IMR-90 (cell line): ENCODE results near the gene GABRB2. TPM values are rescaled to one million over a fixed set of nuclear protein-coding genes. Genes with fewer than 3 reads are reported as not detected.

Experiments used
- ATAC-seq: fragments of 200-7000 bp; cut with Tn5 transposase; 2 replicates; pipeline ENCODE4 v1.9.1; 2020; ENCODE audit warnings: low read depth, mild to moderate bottlenecking, moderate library complexity
- BruUV-seq: library from RNA; stranded (reverse); fragments of 400-500 nt; replicated peaks from 2 replicates; lab custom pipeline; 2021; lab: Mats Ljungman, UMichigan
- CTCF ChIA-PET: fragments of 300-600 bp; formaldehyde crosslinking; extraction: SDS; loops from one replicate; lab custom pipeline; 2021; ENCODE audit warnings: antibody characterized with exemption; lab: Yijun Ruan, JAX
- POLR2A ChIA-PET: fragments of 300-600 bp; sonication (Branson Sonifier 250); formaldehyde crosslinking; loops from one replicate; lab custom pipeline; 2022; ENCODE audit warnings: antibody characterized with exemption; ENCODE audit not compliant: unreplicated experiment; lab: Charles Lee
- DNase-seq: peaks from one replicate; pipeline ENCODE4 v3.0.0; 2013
- H2AFZ ChIP-seq: replicated peaks from 2 replicates; pipeline ENCODE3; 2013; ENCODE audit warnings: low read length, mild to moderate bottlenecking; ENCODE audit not compliant: poor library complexity
- H2AK5ac ChIP-seq: 2 replicates; pipeline ENCODE4 v1.6.1; 2013; ENCODE audit warnings: low read depth, low read length, inconsistent platforms
- H2AK9ac ChIP-seq: replicated peaks from 2 replicates; pipeline ENCODE3; 2013; ENCODE audit warnings: mild to moderate bottlenecking, low read depth, low read length, moderate library complexity; ENCODE audit not compliant: poor library complexity
- H2BK120ac ChIP-seq: 2 replicates; pipeline ENCODE4 v1.6.1; 2013; ENCODE audit warnings: low read depth, low read length, inconsistent platforms
- H2BK15ac ChIP-seq: 3 replicates; pipeline ENCODE4 v1.6.1; 2013; ENCODE audit warnings: low read depth, low read length, inconsistent platforms
- H2BK20ac ChIP-seq: 2 replicates; pipeline ENCODE4 v1.6.1; 2013; ENCODE audit warnings: low read depth, mild to moderate bottlenecking, inconsistent platforms, low read length, moderate library complexity
- H2BK5ac ChIP-seq: 2 replicates; pipeline ENCODE4 v1.6.1; 2013; ENCODE audit warnings: mild to moderate bottlenecking, low read depth, low read length, inconsistent platforms; ENCODE audit not compliant: poor library complexity, severe bottlenecking
- H3K14ac ChIP-seq: replicated peaks from 2 replicates; pipeline ENCODE4 v1.6.1; 2013; ENCODE audit warnings: low read depth, low read length, inconsistent platforms
- H3K18ac ChIP-seq: 2 replicates; pipeline ENCODE4 v1.6.1; 2013; ENCODE audit warnings: low read depth, low read length, control low read depth
- H3K23ac ChIP-seq: 2 replicates; pipeline ENCODE4 v1.6.1; 2013; ENCODE audit warnings: low read depth, low read length, inconsistent platforms
- H3K27ac ChIP-seq: 2 replicates; pipeline ENCODE4 v1.5.1; 2013; ENCODE audit warnings: mild to moderate bottlenecking, control low read depth, low read length; ENCODE audit not compliant: insufficient read depth
- H3K27me3 ChIP-seq: 2 replicates; pipeline ENCODE4 v1.6.1; 2013; ENCODE audit warnings: low read length; ENCODE audit not compliant: control insufficient read depth, insufficient read depth
- H3K36me3 ChIP-seq: 2 replicates; pipeline ENCODE4 v1.6.1; 2013; ENCODE audit warnings: low read length, mixed read lengths; ENCODE audit not compliant: control insufficient read depth, insufficient read depth
- H3K4ac ChIP-seq: 2 replicates; pipeline ENCODE4 v1.6.1; 2013; ENCODE audit warnings: low read depth, low read length, inconsistent platforms
- H3K4me1 ChIP-seq: 2 replicates; pipeline ENCODE4 v1.6.1; 2013; ENCODE audit warnings: low read length, mixed read lengths; ENCODE audit not compliant: control insufficient read depth, insufficient read depth
- H3K4me2 ChIP-seq: 2 replicates; pipeline ENCODE4 v1.6.1; 2013; ENCODE audit warnings: low read depth, mild to moderate bottlenecking, control low read depth, low read length, moderate library complexity
- H3K4me3 ChIP-seq: 2 replicates; pipeline ENCODE4 v1.5.1; 2013; ENCODE audit warnings: low read depth, mild to moderate bottlenecking, control low read depth, low read length, moderate library complexity; ENCODE audit not compliant: insufficient read depth
- H3K56ac ChIP-seq: 2 replicates; pipeline ENCODE4 v1.6.1; 2013; ENCODE audit warnings: low read length, inconsistent platforms; ENCODE audit not compliant: insufficient read depth; ENCODE audit errors: extremely low read depth
- H3K79me1 ChIP-seq, 2 experiments: 2 replicates each; pipeline ENCODE4 v1.6.1; 2013; ENCODE audit warnings: low read length in 2 of 2, inconsistent platforms in 1 of 2, low read depth in 1 of 2
- H3K9ac ChIP-seq: 2 replicates; pipeline ENCODE4 v1.6.1; 2013; ENCODE audit warnings: low read depth, low read length, control low read depth
- H3K9me1 ChIP-seq: 2 replicates; pipeline ENCODE4 v1.6.1; 2013; ENCODE audit warnings: low read length, inconsistent platforms; ENCODE audit not compliant: insufficient read depth
- H3K9me3 ChIP-seq: 2 replicates; pipeline ENCODE4 v1.6.1; 2013; ENCODE audit warnings: low read length; ENCODE audit not compliant: control insufficient read depth, insufficient read depth
- H4K20me1 ChIP-seq: 2 replicates; pipeline ENCODE4 v1.6.1; 2013; ENCODE audit warnings: low read length, inconsistent platforms; ENCODE audit not compliant: insufficient read depth
- H4K5ac ChIP-seq: 2 replicates; pipeline ENCODE4 v1.6.1; 2013; ENCODE audit warnings: mild to moderate bottlenecking, low read depth, low read length, control low read depth
- H4K8ac ChIP-seq, 2 experiments: 2 replicates each; pipeline ENCODE4 v1.6.1; 2013; ENCODE audit warnings: low read depth in 2 of 2, low read length in 2 of 2, control low read depth in 1 of 2, inconsistent platforms in 1 of 2
- H4K91ac ChIP-seq: 2 replicates; pipeline ENCODE4 v1.6.1; 2013; ENCODE audit warnings: low read depth, low read length, inconsistent platforms; ENCODE audit not compliant: insufficient read depth
- BHLHE40 ChIP-seq: fragments of 150-350 bp; IDR thresholded peaks from 2 replicates; pipeline ENCODE4 v1.6.1; 2016; ENCODE audit warnings: mild to moderate bottlenecking, low read depth, low read length
- CEBPB ChIP-seq: IDR thresholded peaks from 2 replicates; pipeline ENCODE4 v1.6.1; 2012; ENCODE audit warnings: low read depth, low read length, improper control_type of control experiment
- CHD1 ChIP-seq: IDR thresholded peaks from 2 replicates; pipeline ENCODE4 v1.6.1; 2012; ENCODE audit warnings: low read depth, low read length, improper control_type of control experiment
- FOS ChIP-seq: fragments of 150-350 bp; IDR thresholded peaks from 2 replicates; pipeline ENCODE4 v1.6.1; 2016; ENCODE audit warnings: low read depth, low read length
- MAFK ChIP-seq: IDR thresholded peaks from 2 replicates; pipeline ENCODE4 v1.6.1; 2012; ENCODE audit warnings: low read depth, low read length, improper control_type of control experiment
- MAZ ChIP-seq: IDR thresholded peaks from 2 replicates; pipeline ENCODE4 v1.6.1; 2012; ENCODE audit warnings: low read depth, mild to moderate bottlenecking, low read length, improper control_type of control experiment, moderate library complexity, borderline replicate concordance
- MXI1 ChIP-seq: IDR thresholded peaks from 2 replicates; pipeline ENCODE4 v1.6.1; 2012; ENCODE audit warnings: low read depth, mild to moderate bottlenecking, low read length, moderate library complexity, borderline replicate concordance
- NFE2L2 ChIP-seq: fragments of 150-350 bp; IDR thresholded peaks from 2 replicates; pipeline ENCODE4 v1.6.1; 2016; ENCODE audit warnings: low read depth, mild to moderate bottlenecking, low read length
- POLR2A ChIP-seq: IDR thresholded peaks from 2 replicates; pipeline ENCODE4 v1.6.1; 2012; ENCODE audit warnings: mild to moderate bottlenecking, low read depth, low read length
- RAD21 ChIP-seq: IDR thresholded peaks from 2 replicates; pipeline ENCODE4 v1.6.1; 2012; ENCODE audit warnings: low read length, improper control_type of control experiment
- RCOR1 ChIP-seq: IDR thresholded peaks from 2 replicates; pipeline ENCODE4 v1.6.1; 2012; ENCODE audit warnings: mild to moderate bottlenecking, low read length, improper control_type of control experiment; ENCODE audit not compliant: insufficient replicate concordance
- RFX5 ChIP-seq: IDR thresholded peaks from 2 replicates; pipeline ENCODE4 v1.8.0; 2012; ENCODE audit warnings: low read depth, mild to moderate bottlenecking, low read length, moderate library complexity
- SMC3 ChIP-seq: fragments of 150-350 bp; IDR thresholded peaks from 2 replicates; pipeline ENCODE4 v1.6.1; 2016; ENCODE audit warnings: low read depth, mild to moderate bottlenecking, antibody characterized with exemption, low read length, moderate library complexity
- dilution Hi-C: fragments of 300-500 bp; cut with HindIII; formaldehyde crosslinking; loops from one replicate; pipeline ENCODE4 v1.14.3; 2018; ENCODE audit warnings: low sequenced_read_pairs; ENCODE audit not compliant: unreplicated experiment
- in situ Hi-C: fragments of 300-500 bp; cut with MboI; formaldehyde crosslinking; loops from 3 replicates; pipeline ENCODE4 v1.14.3; 2019; ENCODE audit warnings: low sequenced_read_pairs, inconsistent platforms, mixed read lengths
- intact Hi-C: fragments of 100-400 bp; cut with micrococcal nuclease; formaldehyde crosslinking; loops from 2 replicates; pipeline ENCODE4 v1.10.0; 2022
- polyA plus RNA-seq, 3 experiments: library from polyadenylated mRNA; depleted of rRNA; stranded (reverse); fragments of >200 nt; gene quantifications; 2 replicates each; pipeline ENCODE4 v1.2.3, GENCODE V29; 2012; ENCODE audit warnings: low replicate concordance in 1 of 3
- total RNA-seq: library from RNA; depleted of rRNA; stranded (reverse); fragments of >200 nt; gene quantifications from 2 replicates; pipeline ENCODE4 v1.2.3, GENCODE V29; 2012
- TF ChIP-seq, protein P1 (sequence below): conservative IDR thresholded peaks from 2 replicates; pipeline ENCODE4 v1.5.1; 2012; ENCODE audit warnings: mild to moderate bottlenecking, low read depth, low read length, improper control_type of control experiment
- TF ChIP-seq, protein P2 (sequence below): fragments of 150-350 bp; IDR thresholded peaks from 2 replicates; pipeline ENCODE4 v1.6.1; 2017; ENCODE audit warnings: mild to moderate bottlenecking, antibody characterized with exemption, low read length, low read depth
- TF ChIP-seq, protein P3 (sequence below): fragments of 150-350 bp; IDR thresholded peaks from 2 replicates; pipeline ENCODE4 v1.6.1; 2016; ENCODE audit warnings: low read depth, mild to moderate bottlenecking, low read length, moderate library complexity, borderline replicate concordance

The GABRB2 gene
- total and polyA plus RNA-seq, 2 of the 4 experiments (the other 2 are of a cell fraction), result not detected

DNA sequence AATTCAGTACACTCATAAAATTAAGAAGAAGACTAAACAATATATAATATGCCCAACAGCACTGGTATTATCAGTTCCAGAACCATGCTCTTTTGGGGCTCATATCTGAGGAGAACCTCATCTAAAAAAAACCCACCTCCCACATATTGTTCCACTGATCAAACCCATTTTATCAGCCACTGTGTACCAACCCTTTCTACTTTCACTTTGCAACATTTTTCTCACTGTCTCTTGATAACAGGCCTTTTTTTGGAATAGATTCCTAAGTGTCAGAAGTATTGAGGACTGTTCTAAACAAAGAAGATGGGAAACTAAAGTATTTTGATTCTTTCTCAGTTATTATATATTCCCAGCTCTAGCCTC is 173.2 kb downstream of the GABRB2 start:
- no peaks in the 10 kb centered on the region for H3K4me1 ChIP-seq
- no peak overlapping the region for H3K4me2 ChIP-seq
- no peak overlapping the region for H3K27ac ChIP-seq
- no peaks in the 10 kb centered on the region for H3K9me1 ChIP-seq
- no peak overlapping the region for H3K18ac ChIP-seq
- dilution Hi-C loops (no loop called here), in situ Hi-C loops (no loop called here), intact Hi-C loops (no loop called here)
- H2AK5ac ChIP-seq, result no peak overlapping the region
- no peak overlapping the region for H2BK20ac ChIP-seq
- H4K8ac ChIP-seq, result no peak overlapping the region
- ATAC-seq, result no peak
- no TSS peak for BruUV-seq
- no peak overlapping the region for H3K14ac ChIP-seq
- H2BK120ac ChIP-seq, result no peak overlapping the region
- TF ChIP-seq FOS (no peak), RAD21 (no peak), CEBPB (no peak), MXI1 (no peak), BHLHE40 (no peak), POLR2A (no peak), MAZ (no peak), MAFK (no peak), NFE2L2 (no peak), RFX5 (no peak), SMC3 (no peak), CHD1 (no peak), RCOR1 (no peak)
- TF ChIP-seq, protein P1, sequence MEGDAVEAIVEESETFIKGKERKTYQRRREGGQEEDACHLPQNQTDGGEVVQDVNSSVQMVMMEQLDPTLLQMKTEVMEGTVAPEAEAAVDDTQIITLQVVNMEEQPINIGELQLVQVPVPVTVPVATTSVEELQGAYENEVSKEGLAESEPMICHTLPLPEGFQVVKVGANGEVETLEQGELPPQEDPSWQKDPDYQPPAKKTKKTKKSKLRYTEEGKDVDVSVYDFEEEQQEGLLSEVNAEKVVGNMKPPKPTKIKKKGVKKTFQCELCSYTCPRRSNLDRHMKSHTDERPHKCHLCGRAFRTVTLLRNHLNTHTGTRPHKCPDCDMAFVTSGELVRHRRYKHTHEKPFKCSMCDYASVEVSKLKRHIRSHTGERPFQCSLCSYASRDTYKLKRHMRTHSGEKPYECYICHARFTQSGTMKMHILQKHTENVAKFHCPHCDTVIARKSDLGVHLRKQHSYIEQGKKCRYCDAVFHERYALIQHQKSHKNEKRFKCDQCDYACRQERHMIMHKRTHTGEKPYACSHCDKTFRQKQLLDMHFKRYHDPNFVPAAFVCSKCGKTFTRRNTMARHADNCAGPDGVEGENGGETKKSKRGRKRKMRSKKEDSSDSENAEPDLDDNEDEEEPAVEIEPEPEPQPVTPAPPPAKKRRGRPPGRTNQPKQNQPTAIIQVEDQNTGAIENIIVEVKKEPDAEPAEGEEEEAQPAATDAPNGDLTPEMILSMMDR, result no peak
- TF ChIP-seq, protein P2, sequence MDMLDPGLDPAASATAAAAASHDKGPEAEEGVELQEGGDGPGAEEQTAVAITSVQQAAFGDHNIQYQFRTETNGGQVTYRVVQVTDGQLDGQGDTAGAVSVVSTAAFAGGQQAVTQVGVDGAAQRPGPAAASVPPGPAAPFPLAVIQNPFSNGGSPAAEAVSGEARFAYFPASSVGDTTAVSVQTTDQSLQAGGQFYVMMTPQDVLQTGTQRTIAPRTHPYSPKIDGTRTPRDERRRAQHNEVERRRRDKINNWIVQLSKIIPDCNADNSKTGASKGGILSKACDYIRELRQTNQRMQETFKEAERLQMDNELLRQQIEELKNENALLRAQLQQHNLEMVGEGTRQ, result no peak
- TF ChIP-seq, protein P3, sequence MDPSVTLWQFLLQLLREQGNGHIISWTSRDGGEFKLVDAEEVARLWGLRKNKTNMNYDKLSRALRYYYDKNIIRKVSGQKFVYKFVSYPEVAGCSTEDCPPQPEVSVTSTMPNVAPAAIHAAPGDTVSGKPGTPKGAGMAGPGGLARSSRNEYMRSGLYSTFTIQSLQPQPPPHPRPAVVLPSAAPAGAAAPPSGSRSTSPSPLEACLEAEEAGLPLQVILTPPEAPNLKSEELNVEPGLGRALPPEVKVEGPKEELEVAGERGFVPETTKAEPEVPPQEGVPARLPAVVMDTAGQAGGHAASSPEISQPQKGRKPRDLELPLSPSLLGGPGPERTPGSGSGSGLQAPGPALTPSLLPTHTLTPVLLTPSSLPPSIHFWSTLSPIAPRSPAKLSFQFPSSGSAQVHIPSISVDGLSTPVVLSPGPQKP, result no peak
- no peak for DNase-seq
- H3K27me3 ChIP-seq, result no peaks in the 10 kb centered on the region
- H2AFZ ChIP-seq, result no peak overlapping the region
- no peak overlapping the region for H3K23ac ChIP-seq
- no peak overlapping the region for H3K9ac ChIP-seq
- no peak overlapping the region for H3K4ac ChIP-seq
- no peak overlapping the region for H4K5ac ChIP-seq
- CTCF ChIA-PET, result no interaction called here
- H3K9me3 ChIP-seq, result 0 out of 2 replicates have a peak, but pooled peaks cover 2% of the 10 kb centered on the region
- no peak overlapping the region for H2BK15ac ChIP-seq
- H4K20me1 ChIP-seq, result no peaks in the 10 kb centered on the region
- H3K36me3 ChIP-seq, result no peaks in the 10 kb centered on the region
- H4K91ac ChIP-seq, result no peak overlapping the region
- no peak overlapping the region for H3K56ac ChIP-seq
- no peak overlapping the region for H3K4me3 ChIP-seq
- no peak overlapping the region for H2BK5ac ChIP-seq
- no peak overlapping the region for H2AK9ac ChIP-seq
- POLR2A ChIA-PET, result no interaction called here
- H3K79me1 ChIP-seq, result no peaks in the 10 kb centered on the region
